ENCODE results near the gene GGACT. TPM values are rescaled to one million over a fixed set of nuclear protein-coding genes. Genes with fewer than 3 reads are reported as not detected.

Gene GGACT
- total and polyA plus RNA-seq, 2 donors from 2014 or later: 9.3 to 15.6 TPM

- no peak for FAIRE-seq
- H3K9ac ChIP-seq (ENCODE audit: low read length in 3 of 3): no peak overlapping the region
Observed at GRCh38 chr13:100600915-100601314, 12.3 kb upstream of the GGACT start.

GRCh38 chr13:100600461-100600860 lies 11.9 kb upstream of the GGACT start:
- Histone ChIP-seq H3K27ac (ENCODE audit: low read depth in 2 of 2, low read length in 2 of 2) (no peak overlapping the region), H3K36me3 (ENCODE audit: control insufficient read depth in 2 of 3, insufficient read depth in 3 of 3, low read length in 3 of 3) (peaks cover 0 to 2% (median 0%) of the 10 kb centered on the region in 3 donors), H3K4me1 (ENCODE audit: control insufficient read depth in 2 of 3, insufficient read depth in 2 of 3, low read depth in 1 of 3, low read length in 3 of 3) (no peaks in the 10 kb centered on the region), H3K9ac (ENCODE audit: low read length in 3 of 3) (no peak overlapping the region), H3K27me3 (ENCODE audit: control insufficient read depth, insufficient read depth, low read length) (no peaks in the 10 kb centered on the region), H3K9me3 (ENCODE audit: control insufficient read depth in 2 of 3, insufficient read depth in 1 of 3, low read length in 3 of 3) (no peaks in the 10 kb centered on the region), H3K4me3 (ENCODE audit: low read length in 3 of 3) (no peak overlapping the region)
- FAIRE-seq (no peak), DNase-seq (no peak)
- no peak for TF ChIP-seq CTCF (IDR thresholded peaks at IDR 0.05; ENCODE audit: borderline replicate concordance, extremely low read depth, insufficient read depth)
- intact Hi-C loops (cut with DNase I): no loop called here

More at GRCh38 chr13:100600915-100601314, 12.3 kb upstream of the GGACT start:
- no peak overlapping the region for H3K27ac ChIP-seq (ENCODE audit: low read depth in 2 of 2, low read length in 2 of 2)
- peaks cover 0 to 2% (median 0%) of the 10 kb centered on the region in 3 donors for H3K36me3 ChIP-seq (ENCODE audit: control insufficient read depth in 2 of 3, insufficient read depth in 3 of 3, low read length in 3 of 3)
- H3K4me1 ChIP-seq (ENCODE audit: control insufficient read depth in 2 of 3, insufficient read depth in 2 of 3, low read depth in 1 of 3, low read length in 3 of 3): no peaks in the 10 kb centered on the region
- H3K4me3 ChIP-seq (ENCODE audit: low read length in 3 of 3): no peak overlapping the region
- DNase-seq: no peak
- no peaks in the 10 kb centered on the region for H3K27me3 ChIP-seq (ENCODE audit: control insufficient read depth, insufficient read depth, low read length)
- intact Hi-C loops (cut with DNase I): no loop called here
- no peaks in the 10 kb centered on the region for H3K9me3 ChIP-seq (ENCODE audit: control insufficient read depth in 2 of 3, insufficient read depth in 1 of 3, low read length in 3 of 3)
- no peak for TF ChIP-seq CTCF (IDR thresholded peaks at IDR 0.05; ENCODE audit: borderline replicate concordance, extremely low read depth, insufficient read depth)

- intact Hi-C loops (cut with DNase I): no loop called here
- Histone ChIP-seq H3K9ac (ENCODE audit: low read length in 3 of 3) (no peak overlapping the region), H3K36me3 (ENCODE audit: control insufficient read depth in 2 of 3, insufficient read depth in 3 of 3, low read length in 3 of 3) (no peaks in the 10 kb centered on the region), H3K4me1 (ENCODE audit: control insufficient read depth in 2 of 3, insufficient read depth in 2 of 3, low read depth in 1 of 3, low read length in 3 of 3) (no peaks in the 10 kb centered on the region), H3K4me3 (ENCODE audit: low read length in 3 of 3) (no peak overlapping the region), H3K9me3 (ENCODE audit: control insufficient read depth in 2 of 3, insufficient read depth in 1 of 3, low read length in 3 of 3) (no peaks in the 10 kb centered on the region), H3K27me3 (ENCODE audit: control insufficient read depth, insufficient read depth, low read length) (no peaks in the 10 kb centered on the region), H3K27ac (ENCODE audit: low read depth in 2 of 2, low read length in 2 of 2) (no peak overlapping the region)
- no peak for TF ChIP-seq CTCF (IDR thresholded peaks at IDR 0.05; ENCODE audit: borderline replicate concordance, extremely low read depth, insufficient read depth)
- FAIRE-seq (no peak), DNase-seq (no peak)
Observed at GRCh38 chr13:100597253-100597652, 8.7 kb upstream of the GGACT start.

- intact Hi-C loops (cut with DNase I): no loop called here
- Histone ChIP-seq H3K4me1 (ENCODE audit: control insufficient read depth in 2 of 3, insufficient read depth in 2 of 3, low read depth in 1 of 3, low read length in 3 of 3) (no peaks in the 10 kb centered on the region), H3K36me3 (ENCODE audit: control insufficient read depth in 2 of 3, insufficient read depth in 3 of 3, low read length in 3 of 3) (no peaks in the 10 kb centered on the region), H3K27ac (ENCODE audit: low read depth in 2 of 2, low read length in 2 of 2) (no peak overlapping the region), H3K9me3 (ENCODE audit: control insufficient read depth in 2 of 3, insufficient read depth in 1 of 3, low read length in 3 of 3) (no peaks in the 10 kb centered on the region), H3K27me3 (ENCODE audit: control insufficient read depth, insufficient read depth, low read length) (no peaks in the 10 kb centered on the region), H3K9ac (ENCODE audit: low read length in 3 of 3) (no peak overlapping the region), H3K4me3 (ENCODE audit: low read length in 3 of 3) (no peak overlapping the region)
- FAIRE-seq: no peak
- TF ChIP-seq CTCF (IDR thresholded peaks at IDR 0.05; ENCODE audit: borderline replicate concordance, extremely low read depth, insufficient read depth): no peak
- DNase-seq: no peak
Observed at GRCh38 chr13:100596516-100596915, 7.9 kb upstream of the GGACT start.
